ENCODE measurements around the gene KMT2C.
"Not testable (repeated sequence)": the region's sequence is repeated elsewhere in the genome, so short reads cannot be mapped to it uniquely, and the experiment has no call there.

The KMT2C gene

DNA sequence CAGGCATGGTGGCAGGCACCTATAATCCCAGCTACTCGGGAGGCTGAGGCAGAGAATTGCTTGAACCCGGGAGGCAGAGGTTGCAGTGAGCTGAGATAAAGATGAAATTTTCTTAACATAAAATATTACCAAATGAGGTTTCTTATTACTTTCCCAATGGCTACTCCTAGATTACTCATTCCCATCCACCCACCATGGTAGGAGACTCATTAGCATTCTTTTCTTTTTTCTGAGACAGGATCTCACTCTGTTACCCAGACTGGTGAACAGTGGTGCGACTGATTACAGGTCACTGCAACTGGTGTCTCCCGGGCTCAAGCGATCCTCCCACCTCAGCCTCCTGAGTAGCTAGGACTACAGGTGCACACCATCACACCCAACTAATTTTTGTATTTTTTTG is 82.5 kb downstream of the KMT2C start:
- not testable (repeated sequence) for DNase-seq

DNA sequence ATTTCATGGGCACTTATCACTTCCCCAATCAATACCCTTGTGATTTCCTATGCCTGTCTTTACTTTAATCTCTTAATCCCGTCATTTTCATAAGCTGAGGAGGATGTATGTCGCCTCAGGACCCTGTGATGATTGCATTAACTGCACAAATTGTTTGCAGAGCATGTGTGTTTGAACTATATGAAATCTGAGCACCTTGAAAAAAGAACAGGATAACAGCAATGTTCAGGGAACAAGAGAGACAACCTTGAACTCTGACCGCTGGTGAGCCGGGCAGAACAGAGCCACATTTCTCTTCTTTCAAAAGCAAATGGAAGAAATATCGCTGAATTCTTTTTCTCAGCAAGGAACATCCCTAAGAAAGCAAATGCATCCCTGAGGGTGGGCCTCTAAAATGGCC is 84.1 kb downstream of the KMT2C start:
- not testable (repeated sequence) for DNase-seq

DNA sequence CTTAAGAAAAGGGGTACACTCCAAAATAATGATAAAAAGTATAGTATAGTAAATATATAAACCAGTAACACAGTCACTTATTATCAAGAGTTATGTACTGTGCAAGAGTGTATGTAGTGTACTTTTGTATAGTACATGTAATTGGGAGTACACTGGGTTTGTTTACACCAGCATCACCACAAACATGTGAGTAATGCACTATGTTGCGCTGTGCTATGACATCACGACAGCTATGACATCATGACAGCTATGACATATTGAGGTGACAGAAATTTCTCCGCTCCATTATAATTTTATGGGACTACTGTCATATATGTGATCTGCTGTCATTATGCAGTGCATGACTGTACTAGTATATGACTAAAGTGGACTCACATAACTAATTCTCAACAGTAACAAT is 84.6 kb downstream of the KMT2C start:
- no peak for DNase-seq

DNA sequence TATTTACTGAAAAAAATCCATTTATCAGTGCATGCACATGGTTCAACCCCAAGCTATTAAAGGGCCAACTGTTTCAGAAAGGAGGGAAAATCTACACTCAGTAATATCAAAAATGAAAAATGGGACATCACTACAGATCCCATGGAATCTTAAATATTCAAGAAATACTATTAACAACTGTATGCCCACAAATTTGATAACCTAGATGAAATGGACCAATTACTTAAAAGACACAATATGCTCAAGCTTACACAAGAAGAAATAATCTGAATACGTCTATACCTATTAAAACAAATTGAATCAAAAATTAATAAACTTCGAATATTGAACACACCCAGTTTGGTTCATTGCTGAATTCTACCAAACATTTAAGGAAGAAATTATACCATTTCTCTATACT is 87.9 kb downstream of the KMT2C start:
- no peak for DNase-seq

DNA sequence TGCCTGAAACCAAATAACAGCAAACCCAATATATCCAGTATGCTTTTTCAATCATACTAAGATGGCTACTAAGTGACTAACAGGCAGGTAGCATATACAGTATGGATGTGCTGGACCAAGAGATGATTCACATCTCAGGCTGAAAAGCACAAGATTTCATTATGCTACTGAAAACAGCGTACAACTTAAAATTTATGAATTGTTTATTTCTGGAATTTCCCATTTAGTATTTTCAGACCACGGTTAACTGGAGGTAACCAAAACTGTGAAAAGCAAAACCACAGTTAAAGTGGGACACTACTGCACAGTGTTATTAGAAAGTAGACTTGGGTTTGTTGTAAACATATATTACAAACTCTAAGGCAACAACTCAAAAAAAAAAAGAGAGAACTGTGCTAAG is 91.5 kb downstream of the KMT2C start:
- no peak for DNase-seq

DNA sequence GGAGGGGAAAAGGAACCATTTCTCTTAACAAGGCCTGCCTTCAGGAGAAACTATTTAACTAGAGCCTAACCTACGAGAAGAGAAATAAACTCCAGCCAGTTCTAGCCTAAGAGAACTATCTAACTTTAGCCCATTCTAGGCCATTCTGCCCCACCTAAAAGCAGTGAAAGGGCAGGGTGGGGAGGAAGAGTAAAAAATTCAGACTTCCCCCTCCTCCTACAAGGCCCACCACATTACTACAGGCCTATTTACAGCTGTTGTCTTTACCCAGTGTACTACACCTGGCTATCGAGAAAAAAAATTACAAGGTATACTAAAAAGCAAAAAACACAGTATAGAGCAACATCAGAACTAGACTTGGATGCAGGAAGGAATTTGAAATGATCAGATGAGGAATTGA is 93.0 kb downstream of the KMT2C start:
- DNase-seq: no peak

DNA sequence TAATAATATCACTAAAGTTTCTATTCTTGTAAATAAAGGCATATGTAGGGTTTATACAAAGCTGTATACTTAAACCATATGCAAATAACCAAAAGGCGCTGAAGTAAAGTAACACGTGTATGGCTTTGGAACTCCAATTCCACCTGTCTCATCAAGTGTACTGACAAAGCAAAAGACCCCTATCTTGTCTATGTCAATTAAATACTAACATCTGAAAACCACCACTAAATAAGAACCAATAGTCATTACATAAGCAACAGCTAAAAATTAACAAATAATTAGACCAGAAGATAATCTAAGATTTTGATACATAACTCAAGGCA is 93.9 kb downstream of the KMT2C start:
- DNase-seq: no peak

DNA sequence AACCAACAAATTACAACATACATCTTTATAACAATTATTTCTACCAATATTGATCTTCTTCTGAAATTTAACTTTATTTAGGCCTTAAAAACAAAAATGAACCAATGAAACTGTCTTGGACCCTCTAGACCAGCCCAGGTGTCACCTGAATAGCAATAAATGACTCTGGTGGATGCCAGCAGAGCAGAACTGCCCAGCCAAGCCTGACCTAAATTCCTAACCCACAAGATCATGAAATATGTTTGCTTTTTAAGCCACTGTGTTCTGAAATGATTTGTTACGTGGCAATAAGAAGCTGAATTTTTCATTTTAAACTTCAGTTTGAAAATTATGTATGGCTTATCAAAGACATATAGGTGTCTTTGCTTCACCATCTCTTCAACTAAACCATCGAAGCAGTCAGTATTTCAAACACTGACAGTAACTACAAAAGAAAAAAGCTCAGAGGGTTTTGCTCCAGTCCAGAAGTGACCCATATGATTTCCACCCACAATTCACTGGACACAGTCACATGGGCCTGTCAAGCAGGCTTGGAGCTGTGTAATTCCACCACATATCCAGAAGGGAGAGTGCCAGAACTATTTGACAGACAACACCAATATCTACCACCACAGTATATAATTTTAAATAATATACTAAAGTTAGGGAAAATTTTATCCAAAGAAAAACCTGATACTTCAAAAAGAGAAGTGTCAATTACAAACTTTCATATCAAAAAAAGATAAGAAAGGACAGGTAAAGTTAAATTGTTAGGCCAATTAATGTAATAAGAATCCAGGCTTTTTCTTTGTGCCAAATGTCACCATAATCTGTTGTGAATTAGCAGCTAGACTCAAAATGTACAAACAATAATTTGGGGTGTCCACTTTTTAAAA is 94.5 kb downstream of the KMT2C start:
- DNase-seq: peak in 1 of 2 experiments; percentile 32

DNA sequence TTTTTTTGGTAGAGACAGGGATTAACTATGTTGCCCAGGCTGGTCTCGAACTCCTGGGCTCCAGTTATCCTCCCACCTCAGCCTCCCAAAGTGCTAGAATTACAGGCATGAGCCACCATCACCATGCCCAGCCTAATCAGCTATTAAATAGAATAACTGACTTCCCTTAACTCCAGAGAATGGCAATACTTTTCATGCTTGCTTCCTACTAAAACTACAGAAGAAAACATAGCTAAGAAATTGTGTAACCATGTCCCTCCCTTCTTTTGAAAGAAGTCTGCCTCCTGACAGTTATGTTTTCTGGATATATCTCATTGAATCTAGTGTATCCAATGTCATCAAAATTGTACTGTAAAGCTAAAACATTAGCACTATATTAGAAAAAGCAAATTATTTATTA is 95.6 kb downstream of the KMT2C start:
- DNase-seq: no peak

DNA sequence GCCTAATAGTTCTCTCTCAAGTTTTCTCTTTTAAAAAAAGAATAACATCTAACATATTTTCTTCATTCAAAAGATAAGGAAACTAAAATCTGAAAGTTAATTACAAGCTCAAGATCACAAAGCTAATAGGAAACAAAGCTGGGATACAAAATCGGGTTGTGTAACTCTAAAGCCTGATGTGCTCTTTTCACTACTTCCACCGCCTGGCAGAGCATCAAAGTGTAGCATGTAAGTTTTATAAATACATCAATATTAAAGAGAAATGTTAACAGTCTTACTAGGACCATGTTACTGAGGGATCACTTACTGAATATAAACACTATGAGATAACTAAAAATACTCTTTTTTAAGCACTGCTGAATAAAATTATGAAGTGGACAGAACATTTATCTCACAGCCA is 97.2 kb downstream of the KMT2C start:
- DNase-seq: no peak

DNA sequence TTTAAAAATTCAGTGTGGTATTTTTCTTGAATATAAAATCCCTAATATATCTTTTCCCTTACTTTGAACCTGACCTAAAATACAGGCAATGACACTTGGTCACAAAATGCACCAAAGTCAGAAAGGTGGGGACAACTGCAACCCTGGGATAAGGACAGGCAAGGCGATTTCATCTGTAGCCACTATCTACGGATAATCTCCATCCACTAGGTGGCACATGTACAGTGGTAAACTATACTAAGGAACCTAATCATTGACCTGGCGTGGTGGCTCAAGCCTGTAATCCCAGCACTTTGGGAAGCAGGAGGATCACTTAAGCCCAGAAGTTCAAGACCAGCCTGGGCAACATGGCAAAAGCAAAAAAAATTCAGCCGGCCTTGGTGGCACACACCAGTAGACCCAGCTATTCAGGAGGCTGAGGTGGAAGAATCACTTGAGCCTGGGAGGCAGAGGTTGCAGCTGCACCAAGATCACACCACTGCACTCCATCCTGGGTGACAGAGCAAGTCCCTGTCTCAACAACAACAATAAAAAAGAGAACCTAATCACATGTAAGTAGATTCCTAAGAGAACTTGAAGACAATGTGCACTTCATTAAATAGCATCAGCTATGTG is 98.9 kb downstream of the KMT2C start:
- DNase-seq: peak; percentile 11 to 55

DNA sequence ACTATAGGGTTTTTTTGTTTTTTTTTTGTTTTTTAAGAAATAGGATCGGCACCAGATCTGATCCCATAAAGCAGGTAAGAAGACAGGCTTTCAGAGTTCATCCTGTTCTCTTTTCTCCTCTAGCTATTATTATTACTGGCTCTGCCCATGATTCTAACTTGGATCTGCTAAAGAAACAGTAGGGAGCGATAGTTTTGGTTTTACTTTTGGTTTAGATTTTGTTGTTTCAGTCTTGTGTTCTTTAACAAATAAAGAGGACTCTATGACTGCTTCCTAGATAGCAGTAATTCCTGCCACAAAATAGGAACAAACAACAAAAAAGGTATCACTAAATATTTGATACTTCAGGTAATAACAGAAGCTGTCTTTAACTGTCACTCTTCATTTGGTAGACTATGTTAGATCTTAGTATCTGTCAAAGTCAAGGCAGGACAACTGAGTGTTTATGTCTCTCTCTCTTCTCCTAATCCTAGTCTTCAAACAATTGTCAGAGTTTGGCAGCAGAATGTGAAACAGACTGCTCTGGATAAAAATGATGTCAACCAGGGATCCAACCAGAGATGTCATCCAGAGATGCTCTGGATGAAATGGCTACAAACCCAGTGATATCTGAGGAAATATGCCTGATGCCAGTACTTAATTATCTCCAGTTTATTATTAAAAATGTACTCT is 99.8 kb downstream of the KMT2C start:
- DNase-seq: no peak

DNA sequence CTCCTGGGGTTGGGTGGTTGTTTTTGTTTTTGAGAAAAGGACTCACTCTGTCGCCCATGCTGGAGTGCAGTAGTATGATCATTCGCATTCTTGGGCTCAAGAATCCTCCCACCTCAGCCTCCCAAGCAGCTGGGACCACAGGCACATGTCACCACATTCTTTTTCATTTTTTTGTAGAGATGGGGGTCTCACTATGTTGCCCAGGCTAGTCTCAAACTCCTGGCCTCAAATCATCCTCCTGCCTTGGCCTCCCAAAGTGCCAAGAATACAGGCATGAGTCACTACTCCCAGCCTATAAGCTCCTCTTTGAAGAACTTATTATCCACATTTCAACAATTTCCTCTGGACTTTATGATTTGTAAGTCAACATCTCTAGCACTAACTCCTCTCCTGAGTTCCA is 102.7 kb downstream of the KMT2C start:
- DNase-seq: no peak

DNA sequence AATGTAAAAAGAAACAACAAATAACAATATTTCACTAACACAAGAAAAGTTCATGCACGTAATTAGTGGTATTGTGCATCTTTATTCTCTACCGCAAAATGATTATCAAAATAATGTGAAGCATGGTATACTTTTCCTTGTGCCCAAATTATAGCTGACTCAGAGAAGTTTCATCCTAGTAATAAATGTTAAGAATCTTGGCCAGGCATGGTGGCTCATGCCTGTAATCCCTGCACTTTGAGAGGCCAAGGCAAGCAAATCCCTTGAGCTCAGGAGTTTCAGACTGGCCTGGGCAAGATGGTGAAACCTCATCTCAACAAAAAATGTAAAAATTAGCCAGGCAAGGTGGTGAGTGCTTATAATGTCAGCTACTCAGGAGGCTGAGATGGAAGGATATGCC is 105.0 kb downstream of the KMT2C start:
- no peak for DNase-seq

DNA sequence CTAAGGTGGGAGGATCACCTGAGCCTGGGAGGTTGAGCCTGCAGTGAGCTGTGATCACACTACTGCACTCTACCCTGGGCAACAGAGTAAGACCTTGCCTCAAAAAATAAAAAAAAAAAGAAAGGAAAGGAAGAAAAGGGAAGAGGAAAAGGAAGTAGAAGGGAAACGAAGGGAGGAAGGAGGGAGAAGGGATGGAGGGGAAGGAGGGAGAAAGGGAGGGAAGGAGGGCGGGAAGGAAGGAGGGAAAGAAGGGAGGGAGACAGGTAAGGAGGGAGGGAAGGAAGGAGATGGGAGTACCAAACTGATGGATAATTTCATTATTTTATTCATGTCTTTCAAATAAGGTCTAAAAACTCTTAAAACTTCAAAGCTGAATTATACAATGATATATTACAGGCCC is 106.3 kb downstream of the KMT2C start:
- DNase-seq: no peak

DNA sequence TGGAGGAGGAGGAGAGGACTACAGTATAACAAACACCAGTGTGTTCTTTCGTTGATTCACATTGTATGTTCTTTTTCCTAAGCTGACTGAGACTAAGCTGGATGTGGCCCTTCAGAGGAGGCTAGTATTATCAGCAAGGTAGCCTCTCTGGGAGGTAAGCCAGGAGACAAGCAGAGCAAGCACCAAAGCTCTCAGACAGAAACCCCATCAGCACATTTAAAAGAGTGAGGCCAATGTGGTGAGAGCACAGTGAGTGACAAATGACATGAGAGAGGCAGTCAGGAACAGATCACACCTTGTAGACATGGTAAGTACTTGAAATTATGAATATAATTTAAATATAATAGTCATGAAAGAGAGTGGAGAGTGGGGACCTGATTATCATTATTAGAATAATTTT is 107.6 kb downstream of the KMT2C start:
- no peak for DNase-seq

DNA sequence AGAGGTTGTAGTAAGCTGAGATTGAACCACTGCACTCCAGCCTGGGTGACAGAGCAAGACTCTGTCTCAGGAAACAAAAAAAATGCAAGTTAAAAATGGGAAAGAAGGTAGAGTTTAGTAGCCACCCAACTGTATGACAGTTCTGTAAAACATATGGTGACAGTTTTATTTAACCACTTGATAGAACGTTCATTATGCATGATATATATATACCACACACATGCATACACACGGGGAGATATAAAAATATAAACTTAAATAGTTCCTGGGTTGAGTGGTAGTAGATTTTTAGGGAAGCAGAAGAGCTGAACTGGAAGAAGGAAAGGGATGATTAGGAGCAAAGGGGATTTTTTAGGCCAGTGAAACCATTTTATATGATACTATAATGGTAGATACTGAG is 120.0 kb downstream of the KMT2C start:
- no peak for DNase-seq

DNA sequence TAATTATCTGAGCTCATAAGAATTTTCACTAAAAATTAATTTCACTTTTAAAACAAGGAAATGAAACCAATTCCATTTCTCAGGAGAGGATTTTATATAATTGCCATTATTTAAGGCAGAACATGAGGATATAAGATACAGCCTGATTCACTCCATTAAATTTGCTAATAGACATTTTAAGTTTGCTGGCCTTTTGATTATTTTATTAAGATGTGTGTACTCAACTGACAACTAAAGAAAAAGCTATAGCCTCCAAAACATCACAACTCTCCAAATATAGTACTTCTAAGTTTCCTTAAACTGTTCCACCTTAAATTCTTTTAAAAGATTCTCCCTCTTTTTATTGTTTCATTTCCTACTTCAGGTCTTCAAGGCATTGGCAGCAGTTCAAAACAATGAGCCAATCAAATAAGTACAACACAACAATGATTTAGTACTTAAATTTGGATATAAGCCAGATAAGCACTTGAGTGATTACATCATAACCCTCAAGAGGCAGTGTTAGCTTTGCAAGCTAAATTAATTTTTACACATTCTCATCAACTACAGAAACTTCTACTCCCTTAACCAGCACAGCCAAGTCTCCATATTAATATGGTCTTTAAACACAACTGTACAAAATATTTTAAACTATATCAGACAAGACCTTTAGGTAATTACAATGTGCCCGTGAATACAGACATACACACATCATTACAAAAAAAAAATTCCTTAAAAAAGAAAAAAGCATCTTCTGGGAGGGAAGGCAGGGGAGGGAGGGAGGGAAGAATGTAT is 121.8 kb downstream of the KMT2C start:
- peak; percentile 40 to 88 for DNase-seq

DNA sequence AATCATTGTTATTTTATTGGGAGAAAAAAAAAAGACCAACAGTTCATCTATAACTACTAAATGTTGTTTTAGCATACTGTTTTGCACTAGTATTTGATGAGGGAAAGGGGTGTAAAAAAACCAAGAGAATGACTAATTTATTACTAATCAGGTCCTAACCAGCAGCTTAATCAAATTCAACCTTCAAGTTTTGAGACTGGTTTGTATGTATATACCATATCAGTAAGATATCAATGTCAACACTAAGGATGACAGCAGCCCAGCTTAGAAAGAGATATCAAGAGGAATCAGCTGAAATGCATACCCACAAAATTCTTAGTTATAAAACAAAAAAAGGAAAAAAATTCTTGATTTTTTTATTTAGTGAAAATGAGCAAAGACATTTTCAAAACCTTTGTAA is 122.6 kb downstream of the KMT2C start:
- DNase-seq: no peak

DNA sequence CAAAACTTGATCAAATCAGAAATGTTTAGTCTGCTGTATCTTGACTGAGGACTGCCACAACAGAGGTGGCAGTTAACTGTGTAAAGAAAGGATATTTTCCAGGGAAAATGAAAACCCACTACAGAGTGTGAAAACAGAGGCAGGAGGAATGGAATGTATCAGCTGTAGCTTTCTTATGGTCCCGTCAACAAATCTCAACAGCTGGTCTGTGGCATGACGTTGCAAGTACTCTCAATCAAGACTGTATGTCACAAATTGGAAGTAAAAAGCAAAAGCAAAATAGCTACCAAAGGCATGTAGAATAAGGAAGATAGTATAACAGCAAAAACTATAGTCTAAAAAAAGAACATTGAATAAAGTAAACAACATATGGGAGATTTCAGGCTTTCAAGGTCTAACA is 123.5 kb downstream of the KMT2C start:
- DNase-seq: peak in 1 of 2 experiments; percentile 7

DNA sequence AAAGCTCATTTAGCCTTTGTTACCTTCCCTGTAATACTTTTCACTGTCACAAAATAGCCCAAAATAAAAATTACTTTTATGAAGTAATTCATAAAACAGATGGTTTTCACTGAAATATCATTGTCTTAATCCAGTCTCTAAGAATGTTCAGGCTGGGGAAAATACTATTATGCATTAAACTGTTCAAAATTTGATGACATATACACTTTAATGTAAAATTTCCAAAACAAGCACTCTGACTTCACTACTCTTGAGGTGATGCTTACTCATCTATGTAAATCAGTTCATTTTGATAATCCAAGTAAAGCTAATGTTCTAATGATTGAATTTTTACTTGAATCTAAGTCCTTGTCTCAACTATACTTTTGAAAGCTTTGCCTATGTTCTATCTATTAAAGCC is 127.9 kb downstream of the KMT2C start:
- no peak for DNase-seq

DNA sequence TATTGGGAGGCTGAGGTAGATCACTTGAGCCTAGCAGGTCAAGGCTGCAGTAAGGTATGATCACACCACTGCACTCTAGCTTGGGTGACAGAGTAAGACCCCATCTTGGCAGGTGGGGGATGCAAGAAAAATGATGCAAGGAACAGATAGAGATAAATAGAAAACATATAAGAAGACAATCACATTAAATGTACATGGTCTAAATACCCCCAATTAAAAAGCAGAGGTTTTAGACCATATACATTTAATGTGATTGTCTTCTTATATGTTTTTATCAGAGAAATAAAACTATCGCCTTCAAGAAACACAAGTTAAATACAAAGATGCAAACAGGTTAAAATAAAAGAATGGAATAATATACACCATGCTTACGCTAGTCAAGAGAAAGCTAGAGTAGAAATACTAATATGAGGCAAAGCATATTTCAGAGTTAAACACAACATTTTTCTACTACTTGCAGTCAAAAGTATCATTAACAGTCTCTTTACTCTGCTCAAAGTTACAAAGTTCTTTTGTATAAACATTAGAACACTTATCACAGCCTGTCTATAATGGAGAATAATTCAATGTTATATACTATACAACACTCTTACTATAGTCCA is 136.2 kb downstream of the KMT2C start:
- DNase-seq: not testable (repeated sequence)

DNA sequence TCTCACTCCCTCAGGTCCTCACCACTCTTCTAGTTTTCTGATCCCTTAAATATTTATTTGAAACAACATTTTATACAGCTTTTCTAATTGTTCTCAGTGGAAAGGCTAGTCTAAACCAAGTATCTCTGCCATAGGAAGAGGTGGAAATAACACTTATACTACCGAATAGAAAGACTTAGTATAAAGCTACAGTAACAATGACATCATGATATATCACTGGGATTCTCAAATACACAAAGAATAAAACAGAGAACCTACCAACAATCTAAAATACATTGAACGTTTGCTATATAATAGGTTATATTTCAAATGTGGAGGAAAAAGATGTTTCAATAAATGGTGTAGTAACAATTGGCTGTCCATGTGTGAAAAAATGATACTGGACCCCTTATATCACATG is 142.9 kb downstream of the KMT2C start:
- no peak for DNase-seq
